ENCODE data around the gene PLB1.
"Not testable (repeated sequence)": the region's sequence is repeated elsewhere in the genome, so short reads cannot be mapped to it uniquely, and the experiment has no call there.

Gene PLB1

DNA sequence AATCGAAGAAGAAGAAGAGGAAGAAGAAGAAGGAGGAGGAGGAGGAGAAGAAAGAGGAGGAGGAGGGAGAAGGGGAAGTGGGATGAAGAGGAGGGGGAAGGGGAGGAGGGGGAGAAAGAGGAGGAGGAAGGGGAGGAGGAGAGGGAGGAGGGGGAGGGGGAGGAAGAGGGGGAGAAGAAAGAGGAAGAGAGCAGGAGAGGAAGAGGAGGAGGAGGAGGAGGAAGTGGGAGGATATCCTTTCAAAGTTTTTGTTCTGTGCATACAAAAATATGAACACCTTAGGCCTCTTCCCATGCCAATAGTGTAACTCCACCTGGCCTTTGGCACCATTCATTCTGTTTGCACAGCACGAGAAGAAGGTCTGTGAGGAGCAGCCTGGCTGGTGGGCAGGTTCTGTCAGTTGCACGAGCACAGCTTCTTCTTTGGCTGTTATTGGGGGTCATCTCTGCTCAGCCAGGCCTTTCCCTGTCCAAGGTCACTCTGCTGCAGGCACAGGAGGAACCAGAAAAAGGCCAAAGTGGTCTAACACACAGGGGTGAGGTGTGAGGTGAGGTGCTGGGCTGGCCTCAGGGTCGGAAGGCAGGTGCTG, 25.8 kb upstream of the PLB1 start:
- FAIRE-seq, result no peak
- TF ChIP-seq, protein P1, sequence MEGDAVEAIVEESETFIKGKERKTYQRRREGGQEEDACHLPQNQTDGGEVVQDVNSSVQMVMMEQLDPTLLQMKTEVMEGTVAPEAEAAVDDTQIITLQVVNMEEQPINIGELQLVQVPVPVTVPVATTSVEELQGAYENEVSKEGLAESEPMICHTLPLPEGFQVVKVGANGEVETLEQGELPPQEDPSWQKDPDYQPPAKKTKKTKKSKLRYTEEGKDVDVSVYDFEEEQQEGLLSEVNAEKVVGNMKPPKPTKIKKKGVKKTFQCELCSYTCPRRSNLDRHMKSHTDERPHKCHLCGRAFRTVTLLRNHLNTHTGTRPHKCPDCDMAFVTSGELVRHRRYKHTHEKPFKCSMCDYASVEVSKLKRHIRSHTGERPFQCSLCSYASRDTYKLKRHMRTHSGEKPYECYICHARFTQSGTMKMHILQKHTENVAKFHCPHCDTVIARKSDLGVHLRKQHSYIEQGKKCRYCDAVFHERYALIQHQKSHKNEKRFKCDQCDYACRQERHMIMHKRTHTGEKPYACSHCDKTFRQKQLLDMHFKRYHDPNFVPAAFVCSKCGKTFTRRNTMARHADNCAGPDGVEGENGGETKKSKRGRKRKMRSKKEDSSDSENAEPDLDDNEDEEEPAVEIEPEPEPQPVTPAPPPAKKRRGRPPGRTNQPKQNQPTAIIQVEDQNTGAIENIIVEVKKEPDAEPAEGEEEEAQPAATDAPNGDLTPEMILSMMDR (IDR thresholded peaks at IDR 0.05; ENCODE audit: insufficient read depth, missing control alignments), result no peak
- DNase-seq (ENCODE audit: insufficient read length, low spot score), result no peak

GRCh38 chr2:28470759-28471158, 25.1 kb upstream of the PLB1 start:
- TF ChIP-seq, protein P1 (IDR thresholded peaks at IDR 0.05; ENCODE audit: insufficient read depth, missing control alignments), result no peak
- no peak for DNase-seq (ENCODE audit: insufficient read length, low spot score)
- no peak for FAIRE-seq

GRCh38 chr2:28471214-28471613, 24.6 kb upstream of the PLB1 start:
- DNase-seq (ENCODE audit: insufficient read length, low spot score) (no peak), FAIRE-seq (no peak)
- TF ChIP-seq, protein P1 (IDR thresholded peaks at IDR 0.05; ENCODE audit: insufficient read depth, missing control alignments), result no peak

GRCh38 chr2:28471701-28472236, 24.1 kb upstream of the PLB1 start:
- no peak for DNase-seq (ENCODE audit: insufficient read length, low spot score)
- FAIRE-seq, result no peak
- TF ChIP-seq, protein P1 (IDR thresholded peaks at IDR 0.05; ENCODE audit: insufficient read depth, missing control alignments), result no peak

DNA sequence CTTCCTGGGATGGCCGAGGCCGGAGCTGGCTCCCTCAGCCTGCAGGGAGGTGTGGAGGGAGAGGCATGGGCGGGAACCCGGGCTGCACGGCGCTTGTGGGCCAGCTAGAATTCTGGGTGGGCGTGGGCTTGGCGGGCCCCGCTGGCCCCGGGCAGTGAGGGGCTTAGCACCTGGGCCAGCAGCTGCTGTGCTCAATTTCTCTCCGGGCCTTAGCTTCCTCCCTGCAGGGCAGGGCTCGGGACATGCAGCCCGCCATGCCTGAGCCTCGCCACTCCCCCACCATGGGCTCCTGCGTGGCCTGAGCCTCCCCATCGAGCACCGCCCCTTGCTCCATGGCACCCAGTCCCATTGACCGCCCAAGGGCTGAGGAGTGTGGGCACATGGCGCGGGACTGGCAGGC, 23.2 kb upstream of the PLB1 start:
- FAIRE-seq; DNase-seq (ENCODE audit: insufficient read length, low spot score): not testable (repeated sequence)

DNA sequence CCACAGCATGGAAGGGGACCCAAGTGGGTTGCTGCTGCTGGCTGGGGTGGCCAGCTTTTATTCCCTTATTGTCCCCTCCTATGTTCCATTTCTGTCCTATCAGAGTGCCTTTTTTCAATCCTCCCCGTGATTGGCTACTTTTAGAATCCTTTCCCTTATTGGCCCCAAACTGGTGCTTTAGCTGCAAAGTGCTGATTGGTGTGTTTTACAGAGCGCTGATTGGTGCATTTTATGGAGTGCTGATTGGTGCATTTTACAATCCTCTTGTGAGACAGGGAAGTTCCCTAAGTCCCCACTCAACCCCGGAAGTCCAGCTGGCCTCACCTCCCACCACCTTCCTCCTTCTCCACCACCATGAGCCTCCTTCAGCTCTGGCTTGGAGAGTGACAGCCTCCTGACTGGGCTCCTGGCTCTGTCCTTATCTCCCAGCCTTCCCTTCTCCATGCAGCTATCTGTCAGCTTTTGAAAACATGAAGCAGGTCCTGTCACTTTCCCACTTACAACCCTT, 20.7 kb upstream of the PLB1 start:
- TF ChIP-seq, protein P1 (IDR thresholded peaks at IDR 0.05; ENCODE audit: insufficient read depth, missing control alignments), result no peak

GRCh38 chr2:28477087-28477486, 18.8 kb upstream of the PLB1 start:
- no peak for FAIRE-seq
- no peak for DNase-seq (ENCODE audit: insufficient read length, low spot score)
- TF ChIP-seq, protein P1 (IDR thresholded peaks at IDR 0.05; ENCODE audit: insufficient read depth, missing control alignments), result no peak

More for the DNA sequence above, 20.7 kb upstream of the PLB1 start:
- FAIRE-seq (no peak), DNase-seq (ENCODE audit: insufficient read length, low spot score) (no peak)

All from D721Med (cell line).